ENCODE measurements around the gene FAAH.
"Not testable (repeated sequence)": the region's sequence is repeated elsewhere in the genome, so short reads cannot be mapped to it uniquely, and the experiment has no call there.

The FAAH gene

DNA sequence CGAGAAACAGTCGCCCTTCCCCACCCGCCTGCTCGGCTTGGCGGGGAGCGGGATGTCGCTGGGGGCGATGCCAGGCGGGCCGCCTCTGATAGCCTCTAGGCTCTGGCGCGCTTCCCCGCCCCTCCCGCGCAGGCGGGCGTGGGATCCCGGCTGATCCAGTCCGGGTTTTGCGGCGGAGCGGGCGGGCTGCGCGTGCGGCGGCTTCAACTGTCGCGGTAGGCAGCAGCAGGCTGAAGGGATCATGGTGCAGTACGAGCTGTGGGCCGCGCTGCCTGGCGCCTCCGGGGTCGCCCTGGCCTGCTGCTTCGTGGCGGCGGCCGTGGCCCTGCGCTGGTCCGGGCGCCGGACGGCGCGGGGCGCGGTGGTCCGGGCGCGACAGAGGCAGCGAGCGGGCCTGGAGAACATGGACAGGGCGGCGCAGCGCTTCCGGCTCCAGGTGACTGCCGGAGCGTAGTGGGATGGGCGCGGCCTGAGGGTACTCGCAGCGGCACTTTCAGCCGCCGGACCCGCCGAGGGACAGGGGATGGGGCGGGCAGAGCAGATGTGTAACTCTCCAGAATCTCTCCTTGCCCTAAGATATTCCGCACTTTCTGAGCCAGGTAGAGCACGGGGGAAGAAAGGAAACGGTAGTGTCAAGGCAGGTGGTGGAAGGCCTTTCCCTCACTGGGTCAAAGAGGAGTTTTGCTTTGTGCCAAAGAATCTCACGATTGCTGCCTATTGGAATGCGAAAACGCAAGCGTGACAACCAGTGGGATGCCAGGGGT, at the start of gene FAAH:
FAAH (plus strand) TSS at position 210 of the 764 bp plus-strand sequence; CDS start at position 242, 32 bp downstream.
- Histone ChIP-seq H3K36me3 (ENCODE audit: insufficient read depth, low read length) (no peaks in the 10 kb centered on the region), H3K27ac (no peak within 1 kb of the TSS), H3K9me3 (ENCODE audit: low read depth, low read length) (no peaks in the 10 kb centered on the region; the same call in 1 of the 2 replicates), H3K9ac (ENCODE audit: insufficient read length) (no peak within 1 kb of the TSS), H3K4me3 (no peak within 1 kb of the TSS)
- TF ChIP-seq FOXP2 (optimal IDR thresholded peaks at IDR 0.05; ENCODE audit: control extremely low read depth, extremely low read length, insufficient read depth) (no peak), POLR2AphosphoS5 (IDR thresholded peaks at IDR 0.05; ENCODE audit: borderline replicate concordance, low read depth, low read length) (no peak; the same call in 1 of the 2 replicates), EZH2 (IDR thresholded peaks at IDR 0.05) (no peak)
- no peak for DNase-seq (ENCODE audit: low read depth, low spot score)

DNA sequence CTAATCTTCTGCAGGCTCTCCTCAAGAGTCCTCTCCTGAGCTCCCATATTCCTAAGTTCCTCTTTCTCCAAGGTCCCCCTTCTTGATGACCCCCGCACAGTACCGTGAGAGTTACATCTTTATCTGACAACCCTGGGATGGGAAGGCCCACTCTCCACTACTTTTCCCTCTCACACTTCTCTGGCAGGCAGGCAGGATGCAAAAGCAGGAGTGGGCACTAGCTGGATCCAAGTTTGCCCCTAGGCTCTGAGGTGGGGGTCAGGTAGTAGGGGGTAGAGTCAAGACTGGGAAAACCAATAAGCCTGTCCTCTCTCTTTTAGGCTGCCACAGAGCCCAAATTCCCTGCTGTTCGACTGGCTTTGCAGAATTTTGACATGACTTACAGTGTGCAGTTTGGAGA, 49.6 kb upstream of the FAAH start:
- no peak for DNase-seq (ENCODE audit: low read depth, low spot score)
- Histone ChIP-seq H3K9me3 (ENCODE audit: low read depth, low read length) (no peaks in the 10 kb centered on the region), H3K4me3 (no peak overlapping the region), H3K36me3 (ENCODE audit: insufficient read depth, low read length) (peaks cover 47% of the 10 kb centered on the region), H3K9ac (ENCODE audit: insufficient read length) (no peak overlapping the region), H3K27ac (no peak overlapping the region)
- no peak for TF ChIP-seq POLR2AphosphoS5 (IDR thresholded peaks at IDR 0.05; ENCODE audit: borderline replicate concordance, low read depth, low read length)
- TF ChIP-seq FOXP2 (optimal IDR thresholded peaks at IDR 0.05; ENCODE audit: control extremely low read depth, extremely low read length, insufficient read depth) = no peak
- TF ChIP-seq EZH2 (IDR thresholded peaks at IDR 0.05) = no peak

DNA sequence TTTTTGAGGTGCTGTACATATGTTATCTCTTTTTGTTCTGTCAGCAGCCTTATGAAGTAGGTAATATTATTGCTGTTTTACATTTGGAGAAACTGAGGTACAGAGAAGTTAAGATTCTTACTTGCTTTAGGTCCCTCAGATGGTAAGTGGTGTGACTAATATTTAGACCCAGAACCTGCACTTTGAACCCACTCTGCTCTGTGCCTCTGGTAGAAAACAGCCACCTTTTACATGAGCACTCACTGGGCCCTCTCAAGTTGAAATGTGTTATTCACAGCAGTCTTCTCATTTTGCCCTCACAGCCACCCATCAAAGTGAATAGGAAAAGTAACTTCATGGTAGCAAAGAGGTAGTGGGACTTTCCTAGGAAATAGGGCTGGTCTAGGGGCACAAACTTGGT, 48.8 kb upstream of the FAAH start:
- no peak overlapping the region for H3K9ac ChIP-seq (ENCODE audit: insufficient read length)
- H3K4me3 ChIP-seq = no peak overlapping the region
- no peak overlapping the region for H3K27ac ChIP-seq
- peaks cover 55% of the 10 kb centered on the region for H3K36me3 ChIP-seq (ENCODE audit: insufficient read depth, low read length)
- H3K9me3 ChIP-seq (ENCODE audit: low read depth, low read length) = no peaks in the 10 kb centered on the region
- TF ChIP-seq EZH2 (IDR thresholded peaks at IDR 0.05) (no peak), FOXP2 (optimal IDR thresholded peaks at IDR 0.05; ENCODE audit: control extremely low read depth, extremely low read length, insufficient read depth) (no peak), POLR2AphosphoS5 (IDR thresholded peaks at IDR 0.05; ENCODE audit: borderline replicate concordance, low read depth, low read length) (no peak)
- no peak for DNase-seq (ENCODE audit: low read depth, low spot score)

DNA sequence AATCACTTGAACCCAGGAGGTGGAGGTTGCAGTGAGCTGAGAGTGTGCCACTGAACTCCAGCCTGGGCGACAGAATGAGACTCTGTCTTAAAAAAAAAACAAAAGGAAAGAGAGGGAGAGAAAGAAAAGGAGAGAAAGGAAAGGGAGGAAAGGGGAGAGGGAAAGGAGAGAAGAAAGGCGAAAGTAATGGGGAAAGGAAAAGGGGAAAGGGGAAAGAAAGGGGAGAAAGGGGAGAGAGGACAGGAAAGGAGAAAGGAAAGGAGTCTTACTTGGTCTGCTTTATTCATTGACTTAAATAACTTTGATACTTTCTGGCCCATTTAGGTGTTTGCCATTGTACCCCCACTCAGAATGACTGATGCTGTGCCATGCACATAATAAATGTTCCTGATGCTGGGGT, 41.8 kb upstream of the FAAH start:
- H3K4me3 ChIP-seq = no peak overlapping the region
- H3K9ac ChIP-seq (ENCODE audit: insufficient read length) = no peak overlapping the region
- TF ChIP-seq FOXP2 (optimal IDR thresholded peaks at IDR 0.05; ENCODE audit: control extremely low read depth, extremely low read length, insufficient read depth) (no peak), POLR2AphosphoS5 (IDR thresholded peaks at IDR 0.05; ENCODE audit: borderline replicate concordance, low read depth, low read length) (no peak), EZH2 (IDR thresholded peaks at IDR 0.05) (no peak)
- no peak overlapping the region for H3K27ac ChIP-seq
- no peaks in the 10 kb centered on the region for H3K9me3 ChIP-seq (ENCODE audit: low read depth, low read length)
- DNase-seq (ENCODE audit: low read depth, low spot score) = no peak
- H3K36me3 ChIP-seq (ENCODE audit: insufficient read depth, low read length) = peaks cover 59% of the 10 kb centered on the region

DNA sequence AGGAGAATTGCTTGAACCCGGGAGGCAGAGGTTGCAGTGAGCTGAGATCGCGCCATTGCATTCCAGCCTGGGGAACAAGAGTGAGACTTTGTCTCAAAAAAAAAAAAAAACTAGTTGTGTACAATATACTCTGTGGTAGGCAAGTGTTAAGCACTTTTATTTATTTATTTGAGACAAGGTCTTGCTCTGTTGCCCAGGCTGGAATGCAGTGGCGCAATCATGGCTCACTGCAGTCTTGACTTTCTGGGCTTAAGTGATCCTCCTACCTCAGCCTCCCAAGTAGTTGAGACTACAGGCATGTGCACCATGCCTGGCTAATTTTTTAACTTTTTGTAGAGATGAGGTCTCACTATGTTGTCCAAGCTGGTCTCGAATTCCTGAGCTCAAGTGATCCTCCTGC, 38.2 kb upstream of the FAAH start:
- H3K4me3 ChIP-seq; H3K9me3 ChIP-seq (ENCODE audit: low read depth, low read length); H3K27ac ChIP-seq; DNase-seq (ENCODE audit: low read depth, low spot score); H3K9ac ChIP-seq (ENCODE audit: insufficient read length): not testable (repeated sequence)
- H3K36me3 ChIP-seq (ENCODE audit: insufficient read depth, low read length) = peaks cover 43% of the 10 kb centered on the region

DNA sequence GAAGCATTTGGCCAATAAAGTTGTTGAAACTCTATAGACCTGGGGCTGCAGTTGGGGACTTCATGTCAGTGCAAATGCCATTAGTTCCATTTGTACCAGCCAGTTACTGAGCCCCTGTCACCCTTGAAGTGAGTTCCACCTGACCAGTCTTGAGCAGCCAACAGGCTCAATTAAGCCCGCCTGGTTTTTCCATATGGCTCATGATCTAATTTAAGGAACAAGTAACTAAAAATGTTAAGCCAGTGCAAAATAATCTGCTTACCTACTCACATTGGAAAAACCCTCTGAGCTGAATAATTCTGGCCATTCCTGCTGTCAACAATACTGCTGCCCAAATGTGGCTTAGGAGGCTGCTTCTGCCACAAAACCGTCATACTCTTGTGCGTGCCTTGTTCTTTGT, 32.0 kb upstream of the FAAH start:
- no peak for DNase-seq (ENCODE audit: low read depth, low spot score)
- Histone ChIP-seq H3K9ac (ENCODE audit: insufficient read length) (no peak overlapping the region), H3K36me3 (ENCODE audit: insufficient read depth, low read length) (peaks cover 38% of the 10 kb centered on the region), H3K4me3 (no peak overlapping the region), H3K9me3 (ENCODE audit: low read depth, low read length) (no peaks in the 10 kb centered on the region), H3K27ac (no peak overlapping the region)
- TF ChIP-seq POLR2AphosphoS5 (IDR thresholded peaks at IDR 0.05; ENCODE audit: borderline replicate concordance, low read depth, low read length) (no peak), FOXP2 (optimal IDR thresholded peaks at IDR 0.05; ENCODE audit: control extremely low read depth, extremely low read length, insufficient read depth) (no peak), EZH2 (IDR thresholded peaks at IDR 0.05) (no peak)

DNA sequence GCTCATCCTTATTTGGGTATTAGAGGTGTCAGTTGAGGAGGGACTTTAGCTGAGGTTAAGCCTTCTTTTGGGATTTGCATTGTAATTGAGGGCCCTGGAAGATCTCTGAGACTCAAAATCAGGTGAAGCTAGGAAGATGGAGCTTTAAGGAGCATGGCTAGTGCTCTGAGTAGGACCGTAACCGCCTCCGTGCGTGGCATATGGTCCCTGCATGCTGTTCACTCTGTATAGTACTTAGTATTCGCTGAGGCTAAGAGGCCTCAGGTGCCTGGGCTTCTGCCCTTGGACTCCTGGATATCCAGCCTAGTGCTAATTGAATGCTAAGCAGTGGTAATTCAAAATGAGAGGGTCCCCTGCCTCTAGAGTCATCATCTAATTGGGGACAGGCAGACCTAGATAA, 31.0 kb upstream of the FAAH start:
- H3K36me3 ChIP-seq (ENCODE audit: insufficient read depth, low read length) = peaks cover 37% of the 10 kb centered on the region
- no peak overlapping the region for H3K4me3 ChIP-seq
- H3K9me3 ChIP-seq (ENCODE audit: low read depth, low read length) = no peaks in the 10 kb centered on the region
- DNase-seq (ENCODE audit: low read depth, low spot score) = no peak
- no peak overlapping the region for H3K9ac ChIP-seq (ENCODE audit: insufficient read length)
- no peak overlapping the region for H3K27ac ChIP-seq
- no peak for TF ChIP-seq EZH2 (IDR thresholded peaks at IDR 0.05)
- TF ChIP-seq POLR2AphosphoS5 (IDR thresholded peaks at IDR 0.05; ENCODE audit: borderline replicate concordance, low read depth, low read length) = no peak
- no peak for TF ChIP-seq FOXP2 (optimal IDR thresholded peaks at IDR 0.05; ENCODE audit: control extremely low read depth, extremely low read length, insufficient read depth)

DNA sequence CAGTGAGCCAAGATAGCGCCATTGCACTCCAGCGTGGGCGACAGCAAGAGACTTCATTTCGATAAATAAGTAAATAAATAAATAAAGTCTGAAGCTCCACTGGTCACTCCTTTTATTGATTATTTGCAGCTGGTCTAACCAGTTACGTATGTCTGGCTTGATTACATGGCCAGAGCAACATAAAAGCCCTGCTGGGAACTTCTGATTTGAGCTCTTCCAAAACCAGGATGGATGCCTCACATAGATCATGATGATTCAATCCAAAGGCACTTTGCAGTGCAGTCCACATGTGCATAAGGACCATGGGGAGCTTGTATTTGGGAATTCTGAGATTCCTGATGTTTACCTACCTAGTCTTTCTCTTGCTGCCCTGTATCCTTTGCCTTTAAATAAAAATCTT, 29.5 kb upstream of the FAAH start:
- DNase-seq (ENCODE audit: low read depth, low spot score) = no peak
- Histone ChIP-seq H3K27ac (no peak overlapping the region), H3K4me3 (no peak overlapping the region), H3K9ac (ENCODE audit: insufficient read length) (no peak overlapping the region), H3K36me3 (ENCODE audit: insufficient read depth, low read length) (peaks cover 37% of the 10 kb centered on the region), H3K9me3 (ENCODE audit: low read depth, low read length) (no peaks in the 10 kb centered on the region)
- TF ChIP-seq POLR2AphosphoS5 (IDR thresholded peaks at IDR 0.05; ENCODE audit: borderline replicate concordance, low read depth, low read length) (no peak), FOXP2 (optimal IDR thresholded peaks at IDR 0.05; ENCODE audit: control extremely low read depth, extremely low read length, insufficient read depth) (no peak), EZH2 (IDR thresholded peaks at IDR 0.05) (no peak)

DNA sequence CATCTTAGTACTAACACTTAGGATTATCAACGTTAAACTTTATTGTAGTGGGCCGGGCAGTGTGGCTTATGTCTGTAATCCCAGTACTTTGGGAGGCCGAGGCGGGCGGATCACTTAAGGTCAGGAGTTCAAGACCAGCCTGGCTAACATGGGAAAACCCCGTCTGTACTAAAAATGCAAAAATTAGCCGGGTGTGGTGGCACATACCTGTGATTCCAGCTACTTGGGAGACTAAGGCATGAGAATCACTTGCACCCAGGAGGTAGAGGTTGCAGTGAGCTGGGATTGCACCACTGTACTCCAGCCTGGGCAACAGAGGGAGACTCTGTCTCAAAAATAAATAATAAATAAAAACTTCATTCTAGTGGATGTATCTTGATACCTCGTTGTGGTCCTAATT, 28.3 kb upstream of the FAAH start:
- H3K9me3 ChIP-seq (ENCODE audit: low read depth, low read length); DNase-seq (ENCODE audit: low read depth, low spot score); H3K27ac ChIP-seq; H3K9ac ChIP-seq (ENCODE audit: insufficient read length); H3K4me3 ChIP-seq: not testable (repeated sequence)
- H3K36me3 ChIP-seq (ENCODE audit: insufficient read depth, low read length) = peaks cover 31% of the 10 kb centered on the region

Measured in SK-N-MC (cell line).